Liver (tissue), 3 donors: ENCODE data around the gene SYMPK.
A peak's percentile ranks its signal among the peaks of the same experiment; 100 is the strongest.

Experiments used
- CTCF ChIP-seq: fragments of 150-350 bp; IDR thresholded peaks from 2 replicates; pipeline ENCODE4 v1.5.1; 2017; ENCODE audit warnings: improper control_type of control experiment, low read depth, low read length; ENCODE audit not compliant: missing input control
- EGR1 ChIP-seq, 2 donors: IDR thresholded peaks; 2 replicates each; pipeline ENCODE4 v1.6.1; 2016 to 2018; ENCODE audit warnings: antibody characterized with exemption in 2 of 2, low read depth in 2 of 2
- FOXA1 ChIP-seq: IDR thresholded peaks from 2 replicates; pipeline ENCODE4 v1.6.1; 2016; ENCODE audit warnings: antibody characterized with exemption
- GABPA ChIP-seq, 2 donors: IDR thresholded peaks in 1 of 2; conservative IDR thresholded peaks in 1 of 2; 2 replicates each; pipeline ENCODE4 v1.6.1; 2016; ENCODE audit warnings: antibody characterized with exemption in 2 of 2, mild to moderate bottlenecking in 1 of 2, moderate library complexity in 1 of 2
- REST ChIP-seq: IDR thresholded peaks from 2 replicates; pipeline ENCODE4 v1.6.1; 2016; ENCODE audit warnings: antibody characterized with exemption, mild to moderate bottlenecking
- SP1 ChIP-seq: IDR thresholded peaks from 2 replicates; pipeline ENCODE4 v1.6.1; 2018; ENCODE audit warnings: antibody characterized with exemption, mild to moderate bottlenecking
- donor health status: healthy.
- donor health status: healthy.

- TF ChIP-seq EGR1 (IDR thresholded peaks at IDR 0.05; ENCODE audit: low read depth in 2 of 2) (peak in 1 of 2 donors; percentile 19), FOXA1 (no peak), CTCF (peak; percentile 1), REST (no peak), GABPA (IDR thresholded peaks at IDR 0.05 in 1 of 2, conservative IDR thresholded peaks at IDR 0.05 in 1 of 2) (no peak), SP1 (no peak)
These were observed 22.8 kb upstream of the SYMPK start, which contains the start of gene IRF2BP1 for GRCh38 chr19:45885556-45886426.
